HepG2 (cell line): ENCODE results near the gene PAQR7. TPM values are rescaled to one million over a fixed set of nuclear protein-coding genes. Genes with fewer than 3 reads are reported as not detected.

Experiments used
- CREB1 ChIP-seq, 2 experiments: fragments of 450-650 bp in 1 of 2; IDR thresholded peaks; 2 replicates each; pipeline ENCODE4 v1.6.1; 2016 to 2017; ENCODE audit warnings: control low read depth in 1 of 2, mild to moderate bottlenecking in 1 of 2, missing compliant biosample characterization in 1 of 2, missing genetic modification characterization in 1 of 2
- DNMT1 ChIP-seq: sonication (generic); formaldehyde crosslinking; IDR thresholded peaks from 2 replicates; pipeline ENCODE4 v1.5.1; 2020; ENCODE audit warnings: mild to moderate bottlenecking, missing genetic modification reagents
- ETV5 ChIP-seq: IDR thresholded peaks from 2 replicates; pipeline ENCODE4 v1.6.1; 2018; ENCODE audit warnings: missing biosample characterization, missing genetic modification reagents, inconsistent platforms, borderline replicate concordance
- FLYWCH1 ChIP-seq: sonication (generic); formaldehyde crosslinking; IDR thresholded peaks from 2 replicates; pipeline ENCODE4 v1.8.1; 2023; ENCODE audit warnings: mild to moderate bottlenecking, missing genetic modification reagents
- FOSL1 ChIP-seq: sonication (generic); formaldehyde crosslinking; IDR thresholded peaks from 2 replicates; pipeline ENCODE4 v1.9.0; 2021; ENCODE audit warnings: missing genetic modification reagents, borderline replicate concordance
- KDM6A ChIP-seq: IDR thresholded peaks from 2 replicates; pipeline ENCODE4 v1.6.1; 2016; ENCODE audit warnings: low read depth
- PHF20 ChIP-seq: sonication (generic); formaldehyde crosslinking; IDR thresholded peaks from 2 replicates; pipeline ENCODE4 v1.5.0; 2020; ENCODE audit warnings: mild to moderate bottlenecking, missing genetic modification reagents
- RELA ChIP-seq: sonication (generic); formaldehyde crosslinking; IDR thresholded peaks from 2 replicates; pipeline ENCODE4 v1.4.0; 2020; ENCODE audit warnings: missing genetic modification reagents
- ZKSCAN8 ChIP-seq: IDR thresholded peaks from 2 replicates; pipeline ENCODE4 v1.6.1; 2016; ENCODE audit warnings: borderline replicate concordance, missing genetic modification reagents, missing compliant biosample characterization
- ZNF207 ChIP-seq: fragments of 450-650 bp; IDR thresholded peaks from 2 replicates; pipeline ENCODE4 v1.6.1; 2016; ENCODE audit warnings: antibody characterized with exemption, borderline replicate concordance
- ZNF260 ChIP-seq: sonication (generic); formaldehyde crosslinking; IDR thresholded peaks from 2 replicates; pipeline ENCODE4 v1.4.0; 2020; ENCODE audit warnings: missing genetic modification reagents, low read depth, mild to moderate bottlenecking, borderline replicate concordance
- ZNF367 ChIP-seq: sonication (generic); formaldehyde crosslinking; IDR thresholded peaks from 2 replicates; pipeline ENCODE4 v1.4.0; 2020; ENCODE audit warnings: missing genetic modification reagents, borderline replicate concordance
- ZNF383 ChIP-seq: sonication (generic); formaldehyde crosslinking; IDR thresholded peaks from 2 replicates; pipeline ENCODE4 v1.4.0; 2020; ENCODE audit warnings: missing genetic modification reagents, mild to moderate bottlenecking, borderline replicate concordance
- ZNF7 ChIP-seq: IDR thresholded peaks from 2 replicates; pipeline ENCODE4 v1.6.1; 2016; ENCODE audit warnings: missing biosample characterization, missing genetic modification reagents
- polyA plus RNA-seq, 8 experiments: library from polyadenylated mRNA; depleted of rRNA in 3 of 8; stranded (reverse) in 7 of 8; unstranded in 1 of 8; fragments of >200 nt; fragmentation: Illumina TruSeq in 4 of 8; extraction: Trizol in 4 of 8; gene quantifications; 2 replicates each; pipeline versions ENCODE4 v1.2.1 to v1.2.3, GENCODE V29; 2011 to 2016; ENCODE audit warnings: low read depth in 4 of 8, missing spikeins in 1 of 8, mixed read lengths in 1 of 8; ENCODE audit not compliant: insufficient read depth in 1 of 8
- total RNA-seq, 5 experiments: library from RNA; depleted of rRNA; stranded (reverse); fragments of >200 nt; fragmentation: Illumina TruSeq; extraction: Trizol; gene quantifications; 2 replicates each; pipeline ENCODE4 v1.2.3, GENCODE V29; 2016; ENCODE audit warnings: low read depth in 1 of 5
- TF ChIP-seq, protein P1 (sequence below): sonication (generic); formaldehyde crosslinking; IDR thresholded peaks from 2 replicates; pipeline ENCODE4 v1.8.0; 2022; ENCODE audit warnings: mild to moderate bottlenecking, missing genetic modification reagents, borderline replicate concordance
- TF ChIP-seq, protein P2 (sequence below): sonication (generic); formaldehyde crosslinking; IDR thresholded peaks from 2 replicates; pipeline ENCODE4 v1.8.0; 2022; ENCODE audit warnings: low read depth, missing genetic modification reagents
- TF ChIP-seq, protein P3 (sequence below): sonication (generic); formaldehyde crosslinking; IDR thresholded peaks from 2 replicates; pipeline ENCODE4 v1.4.0; 2020; ENCODE audit warnings: missing genetic modification reagents, low read depth, mild to moderate bottlenecking, borderline replicate concordance
- TF ChIP-seq, protein P4 (sequence below): sonication (generic); formaldehyde crosslinking; IDR thresholded peaks from one replicate; pipeline ENCODE4 v1.5.1; 2020; ENCODE audit warnings: mild to moderate bottlenecking, missing genetic modification reagents; ENCODE audit errors: not compliant biosample characterization

Gene PAQR7
- total and polyA plus RNA-seq, 2 of the 13 experiments (the other 11 are each of a cell fraction or from before 2014, with no cell fraction given) = 13.2 to 16.6 TPM

DNA sequence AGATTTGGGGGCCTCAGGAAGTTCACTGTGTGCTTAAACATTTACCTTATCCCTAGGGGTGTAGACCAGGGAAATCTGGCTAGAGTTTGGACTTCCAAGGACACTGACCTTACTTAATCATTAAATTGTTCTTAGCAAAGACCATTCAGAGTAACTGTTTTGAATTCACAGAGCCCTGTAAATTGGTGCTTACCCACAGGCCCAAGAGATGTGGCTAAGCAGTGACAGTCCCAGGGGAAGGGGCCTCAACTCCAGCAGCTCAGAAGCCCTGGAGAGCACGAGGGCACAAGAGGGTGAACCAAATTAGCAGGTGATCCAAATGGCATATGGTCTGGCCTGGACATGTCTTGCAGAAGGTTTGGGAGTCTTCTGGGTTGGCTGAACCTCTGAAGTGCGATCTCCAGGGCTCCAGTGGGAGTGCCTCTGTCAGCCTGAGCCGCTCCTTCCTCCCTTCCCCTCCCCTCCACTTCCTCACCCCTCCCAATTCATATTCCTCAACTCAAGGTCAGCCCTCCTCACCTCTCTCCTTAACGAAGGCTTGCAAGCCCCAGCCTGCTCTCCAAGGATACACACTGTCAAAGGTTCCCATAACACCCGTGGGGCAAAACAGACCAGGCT lies 4.3 kb downstream of the PAQR7 start (continued):
- TF ChIP-seq FLYWCH1 = no peak
- TF ChIP-seq CREB1 (IDR thresholded peaks at IDR 0.05) = no peak
- TF ChIP-seq CREB1 (CRISPR knock-in tag; IDR thresholded peaks at IDR 0.05) = peak; percentile 20; the same call in 1 of the 2 replicates
- 0 out of 2 replicates have a peak, but pooled peaks have one; percentile 33 for TF ChIP-seq KDM6A (CRISPR knock-in tag)
- TF ChIP-seq ZNF260 (CRISPR knock-in tag) = no peak
- TF ChIP-seq PHF20 = no peak
- no peak for TF ChIP-seq ZNF207
- TF ChIP-seq, protein P1, sequence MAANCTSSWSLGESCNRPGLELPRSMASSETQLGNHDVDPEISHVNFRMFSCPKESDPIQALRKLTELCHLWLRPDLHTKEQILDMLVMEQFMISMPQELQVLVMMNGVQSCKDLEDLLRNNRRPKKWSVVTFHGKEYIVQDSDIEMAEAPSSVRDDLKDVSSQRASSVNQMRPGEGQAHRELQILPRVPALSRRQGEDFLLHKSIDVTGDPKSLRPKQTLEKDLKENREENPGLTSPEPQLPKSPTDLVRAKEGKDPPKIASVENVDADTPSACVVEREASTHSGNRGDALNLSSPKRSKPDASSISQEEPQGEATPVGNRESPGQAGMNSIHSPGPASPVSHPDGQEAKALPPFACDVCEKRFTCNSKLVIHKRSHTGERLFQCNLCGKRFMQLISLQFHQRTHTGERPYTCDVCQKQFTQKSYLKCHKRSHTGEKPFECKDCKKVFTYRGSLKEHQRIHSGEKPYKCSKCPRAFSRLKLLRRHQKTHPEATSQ (CRISPR knock-in tag) = 0 out of 2 replicates have a peak, but pooled peaks have one; percentile 37
- TF ChIP-seq, protein P2, sequence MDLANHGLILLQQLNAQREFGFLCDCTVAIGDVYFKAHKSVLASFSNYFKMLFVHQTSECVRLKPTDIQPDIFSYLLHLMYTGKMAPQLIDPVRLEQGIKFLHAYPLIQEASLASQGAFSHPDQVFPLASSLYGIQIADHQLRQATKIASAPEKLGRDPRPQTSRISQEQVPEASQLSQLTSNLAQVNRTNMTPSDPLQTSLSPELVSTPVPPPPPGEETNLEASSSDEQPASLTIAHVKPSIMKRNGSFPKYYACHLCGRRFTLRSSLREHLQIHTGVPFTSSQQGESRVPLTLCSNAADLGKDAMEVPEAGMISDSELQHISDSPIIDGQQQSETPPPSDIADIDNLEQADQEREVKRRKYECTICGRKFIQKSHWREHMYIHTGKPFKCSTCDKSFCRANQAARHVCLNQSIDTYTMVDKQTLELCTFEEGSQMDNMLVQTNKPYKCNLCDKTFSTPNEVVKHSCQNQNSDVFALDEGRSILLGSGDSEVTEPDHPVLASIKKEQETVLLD (CRISPR knock-in tag) = no peak
- TF ChIP-seq ETV5 = peak; percentile 69; the same call in 1 of the 2 replicates
- no peak for TF ChIP-seq ZKSCAN8 (CRISPR knock-in tag)
- TF ChIP-seq ZNF383 (CRISPR knock-in tag) = no peak
- TF ChIP-seq FOSL1 = no peak
- no peak for TF ChIP-seq ZNF7 (CRISPR knock-in tag)
- TF ChIP-seq, protein P3, sequence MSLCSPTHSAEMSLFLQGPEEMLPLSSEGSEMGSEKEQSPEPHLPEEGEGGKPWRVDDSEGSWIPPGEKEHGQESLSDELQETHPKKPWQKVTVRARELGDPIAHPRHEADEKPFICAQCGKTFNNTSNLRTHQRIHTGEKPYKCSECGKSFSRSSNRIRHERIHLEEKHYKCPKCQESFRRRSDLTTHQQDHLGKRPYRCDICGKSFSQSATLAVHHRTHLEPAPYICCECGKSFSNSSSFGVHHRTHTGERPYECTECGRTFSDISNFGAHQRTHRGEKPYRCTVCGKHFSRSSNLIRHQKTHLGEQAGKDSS (CRISPR knock-in tag) = no peak
- TF ChIP-seq, protein P4, sequence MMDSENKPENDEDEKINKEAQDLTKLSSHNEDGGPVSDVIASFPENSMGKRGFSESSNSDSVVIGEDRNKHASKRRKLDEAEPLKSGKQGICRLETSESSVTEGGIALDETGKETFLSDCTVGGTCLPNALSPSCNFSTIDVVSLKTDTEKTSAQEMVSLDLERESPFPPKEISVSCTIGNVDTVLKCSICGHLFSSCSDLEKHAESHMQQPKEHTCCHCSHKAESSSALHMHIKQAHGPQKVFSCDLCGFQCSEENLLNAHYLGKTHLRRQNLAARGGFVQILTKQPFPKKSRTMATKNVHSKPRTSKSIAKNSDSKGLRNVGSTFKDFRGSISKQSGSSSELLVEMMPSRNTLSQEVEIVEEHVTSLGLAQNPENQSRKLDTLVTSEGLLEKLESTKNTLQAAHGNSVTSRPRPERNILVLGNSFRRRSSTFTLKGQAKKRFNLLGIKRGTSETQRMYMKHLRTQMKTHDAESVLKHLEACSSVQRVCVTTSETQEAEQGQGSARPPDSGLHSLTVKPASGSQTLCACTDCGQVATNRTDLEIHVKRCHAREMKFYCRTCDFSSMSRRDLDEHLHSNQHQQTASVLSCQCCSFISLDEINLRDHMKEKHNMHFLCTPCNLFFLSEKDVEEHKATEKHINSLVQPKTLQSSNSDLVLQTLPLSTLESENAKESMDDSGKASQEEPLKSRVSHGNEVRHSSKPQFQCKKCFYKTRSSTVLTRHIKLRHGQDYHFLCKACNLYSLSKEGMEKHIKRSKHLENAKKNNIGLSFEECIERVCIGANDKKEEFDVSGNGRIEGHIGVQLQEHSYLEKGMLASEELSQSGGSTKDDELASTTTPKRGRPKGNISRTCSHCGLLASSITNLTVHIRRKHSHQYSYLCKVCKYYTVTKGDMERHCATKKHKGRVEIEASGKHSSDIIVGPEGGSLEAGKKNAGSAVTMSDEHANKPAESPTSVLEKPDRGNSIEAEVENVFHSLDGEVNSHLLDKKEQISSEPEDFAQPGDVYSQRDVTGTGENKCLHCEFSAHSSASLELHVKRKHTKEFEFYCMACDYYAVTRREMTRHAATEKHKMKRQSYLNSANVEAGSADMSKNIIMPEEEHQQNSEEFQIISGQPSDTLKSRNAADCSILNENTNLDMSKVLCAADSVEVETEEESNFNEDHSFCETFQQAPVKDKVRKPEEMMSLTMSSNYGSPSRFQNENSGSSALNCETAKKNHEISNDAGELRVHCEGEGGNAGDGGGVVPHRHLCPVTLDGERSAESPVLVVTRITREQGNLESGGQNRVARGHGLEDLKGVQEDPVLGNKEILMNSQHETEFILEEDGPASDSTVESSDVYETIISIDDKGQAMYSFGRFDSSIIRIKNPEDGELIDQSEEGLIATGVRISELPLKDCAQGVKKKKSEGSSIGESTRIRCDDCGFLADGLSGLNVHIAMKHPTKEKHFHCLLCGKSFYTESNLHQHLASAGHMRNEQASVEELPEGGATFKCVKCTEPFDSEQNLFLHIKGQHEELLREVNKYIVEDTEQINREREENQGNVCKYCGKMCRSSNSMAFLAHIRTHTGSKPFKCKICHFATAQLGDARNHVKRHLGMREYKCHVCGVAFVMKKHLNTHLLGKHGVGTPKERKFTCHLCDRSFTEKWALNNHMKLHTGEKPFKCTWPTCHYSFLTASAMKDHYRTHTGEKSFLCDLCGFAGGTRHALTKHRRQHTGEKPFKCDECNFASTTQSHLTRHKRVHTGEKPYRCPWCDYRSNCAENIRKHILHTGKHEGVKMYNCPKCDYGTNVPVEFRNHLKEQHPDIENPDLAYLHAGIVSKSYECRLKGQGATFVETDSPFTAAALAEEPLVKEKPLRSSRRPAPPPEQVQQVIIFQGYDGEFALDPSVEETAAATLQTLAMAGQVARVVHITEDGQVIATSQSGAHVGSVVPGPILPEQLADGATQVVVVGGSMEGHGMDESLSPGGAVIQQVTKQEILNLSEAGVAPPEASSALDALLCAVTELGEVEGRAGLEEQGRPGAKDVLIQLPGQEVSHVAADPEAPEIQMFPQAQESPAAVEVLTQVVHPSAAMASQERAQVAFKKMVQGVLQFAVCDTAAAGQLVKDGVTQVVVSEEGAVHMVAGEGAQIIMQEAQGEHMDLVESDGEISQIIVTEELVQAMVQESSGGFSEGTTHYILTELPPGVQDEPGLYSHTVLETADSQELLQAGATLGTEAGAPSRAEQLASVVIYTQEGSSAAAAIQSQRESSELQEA = no peak
- TF ChIP-seq RELA (CRISPR knock-in tag) = no peak
- no peak for TF ChIP-seq ZNF367 (CRISPR knock-in tag)
- no peak for TF ChIP-seq DNMT1
